HEK293 (cell line): Measurements from ENCODE around the gene CPEB4.

Source experiments
- CTCF ChIA-PET: fragments of 350-600 bp; formaldehyde crosslinking; extraction: SDS; loops from one replicate; lab custom pipeline; 2021; ENCODE audit warnings: antibody characterized with exemption; lab: Yijun Ruan, JAX
- POLR2A ChIA-PET: fragments of 300-600 bp; formaldehyde crosslinking; extraction: SDS; loops from one replicate; lab custom pipeline; 2020; ENCODE audit warnings: antibody characterized with exemption, inconsistent platforms; lab: Yijun Ruan, JAX
- H3K27ac ChIP-seq: fragments of 200-500 bp; sonication (Bioruptor generic); 2 replicates; pipeline ENCODE4 v1.5.1; 2014; ENCODE audit warnings: low read depth, low read length, control low read depth, inconsistent platforms; ENCODE audit errors: extremely low read depth
- H3K36me3 ChIP-seq, 2 experiments: fragments of 200-500 bp in 1 of 2; sonication (Bioruptor generic) in 1 of 2; 1 replicate in 1 of 2; 2 replicates in 1 of 2; pipeline ENCODE4 v1.5.1; 2014 to 2017; ENCODE audit warnings: inconsistent platforms in 2 of 2, low read length in 2 of 2; ENCODE audit not compliant: control insufficient read depth in 2 of 2, insufficient read depth in 1 of 2
- H3K4me1 ChIP-seq: fragments of 200-500 bp; sonication (Bioruptor generic); 2 replicates; pipeline ENCODE4 v1.5.1; 2014; ENCODE audit warnings: mild to moderate bottlenecking, low read length, inconsistent platforms; ENCODE audit not compliant: control insufficient read depth, insufficient read depth
- H3K4me3 ChIP-seq: 2 replicates; pipeline ENCODE4 v1.5.1; 2011; ENCODE audit warnings: low read depth, mild to moderate bottlenecking, control low read depth, low read length, moderate library complexity
- H3K9me3 ChIP-seq: fragments of 200-500 bp; sonication (Bioruptor generic); 2 replicates; pipeline ENCODE4 v1.5.1; 2014; ENCODE audit warnings: low read depth, low read length, inconsistent platforms; ENCODE audit not compliant: control insufficient read depth, insufficient read depth
- BCL11A ChIP-seq: fragments of 450-650 bp; formaldehyde crosslinking; IDR thresholded peaks from 2 replicates; pipeline ENCODE4 v1.5.1; 2016; ENCODE audit warnings: low read depth, missing biosample characterization, missing genetic modification characterization
- HOXC10 ChIP-seq: sonication (generic); formaldehyde crosslinking; IDR thresholded peaks from 2 replicates; pipeline ENCODE4 v1.8.1; 2023; ENCODE audit warnings: mild to moderate bottlenecking, missing genetic modification reagents
- OSR2 ChIP-seq: fragments of 450-650 bp; formaldehyde crosslinking; IDR thresholded peaks from 2 replicates; pipeline ENCODE4 v1.5.1; 2016; ENCODE audit warnings: missing biosample characterization, missing genetic modification characterization
- TRIM28 ChIP-seq: IDR thresholded peaks from 2 replicates; pipeline ENCODE4 v1.6.1; 2011; ENCODE audit warnings: low read length, control low read depth, borderline replicate concordance
- WT1 ChIP-seq: fragments of 450-650 bp; formaldehyde crosslinking; IDR thresholded peaks from 2 replicates; pipeline ENCODE4 v1.5.1; 2016; ENCODE audit warnings: missing biosample characterization, missing genetic modification characterization
- ZBTB1 ChIP-seq: fragments of 450-650 bp; formaldehyde crosslinking; IDR thresholded peaks from 2 replicates; pipeline ENCODE4 v1.5.1; 2016; ENCODE audit warnings: missing biosample characterization, missing genetic modification characterization
- ZBTB7A ChIP-seq: fragments of 450-650 bp; formaldehyde crosslinking; IDR thresholded peaks from 2 replicates; pipeline ENCODE4 v1.5.1; 2016; ENCODE audit warnings: low read depth, missing biosample characterization, missing genetic modification characterization
- ZFP3 ChIP-seq: fragments of 450-650 bp; formaldehyde crosslinking; IDR thresholded peaks from 2 replicates; pipeline ENCODE4 v1.5.1; 2016; ENCODE audit warnings: low read depth, missing biosample characterization, missing genetic modification characterization
- ZFP69B ChIP-seq: fragments of 450-650 bp; formaldehyde crosslinking; IDR thresholded peaks from 2 replicates; pipeline ENCODE4 v1.5.1; 2016; ENCODE audit warnings: missing biosample characterization, missing genetic modification characterization
- ZNF174 ChIP-seq: fragments of 450-650 bp; formaldehyde crosslinking; IDR thresholded peaks from 2 replicates; pipeline ENCODE4 v1.5.0; 2017; ENCODE audit warnings: missing biosample characterization, mild to moderate bottlenecking, missing genetic modification characterization
- ZNF292 ChIP-seq: fragments of 450-650 bp; formaldehyde crosslinking; IDR thresholded peaks from 2 replicates; pipeline ENCODE4 v1.5.1; 2016; ENCODE audit warnings: low read depth, missing biosample characterization, missing genetic modification characterization, borderline replicate concordance
- ZNF341 ChIP-seq: fragments of 450-650 bp; formaldehyde crosslinking; IDR thresholded peaks from 2 replicates; pipeline ENCODE4; 2016; ENCODE audit warnings: low read depth, missing biosample characterization, missing genetic modification characterization
- ZNF473 ChIP-seq: fragments of 450-650 bp; formaldehyde crosslinking; IDR thresholded peaks from 2 replicates; pipeline ENCODE4 v1.5.1; 2017; ENCODE audit warnings: missing biosample characterization, missing genetic modification characterization
- ZNF501 ChIP-seq: fragments of 450-650 bp; formaldehyde crosslinking; IDR thresholded peaks from 2 replicates; pipeline ENCODE4 v1.5.1; 2016; ENCODE audit warnings: missing biosample characterization, missing genetic modification characterization
- ZNF600 ChIP-seq: fragments of 450-650 bp; formaldehyde crosslinking; IDR thresholded peaks from 2 replicates; pipeline ENCODE4 v1.5.1; 2016; ENCODE audit warnings: missing biosample characterization, missing genetic modification characterization
- ZNF629 ChIP-seq: fragments of 450-650 bp; formaldehyde crosslinking; IDR thresholded peaks from 2 replicates; pipeline ENCODE4 v1.5.1; 2017; ENCODE audit warnings: missing biosample characterization, missing genetic modification characterization
- ZNF658 ChIP-seq: fragments of 450-650 bp; formaldehyde crosslinking; IDR thresholded peaks from 2 replicates; pipeline ENCODE4; 2016; ENCODE audit warnings: missing biosample characterization, missing genetic modification characterization
- ZNF701 ChIP-seq: fragments of 450-650 bp; formaldehyde crosslinking; IDR thresholded peaks from 2 replicates; pipeline ENCODE4 v1.5.1; 2016; ENCODE audit warnings: missing biosample characterization, missing genetic modification characterization
- ZSCAN30 ChIP-seq: fragments of 450-650 bp; IDR thresholded peaks from 2 replicates; pipeline ENCODE4 v1.5.1; 2018; ENCODE audit warnings: missing biosample characterization, mild to moderate bottlenecking, missing genetic modification characterization, moderate library complexity
- TF ChIP-seq, protein P1 (sequence below): fragments of 450-650 bp; formaldehyde crosslinking; IDR thresholded peaks from 2 replicates; pipeline ENCODE4 v1.5.1; 2016; ENCODE audit warnings: missing biosample characterization, missing genetic modification characterization
- TF ChIP-seq, protein P2 (sequence below): fragments of 450-650 bp; formaldehyde crosslinking; IDR thresholded peaks from 2 replicates; pipeline ENCODE4 v1.5.1; 2016; ENCODE audit warnings: missing biosample characterization, missing genetic modification characterization
- TF ChIP-seq, protein P3 (sequence below): fragments of 450-650 bp; formaldehyde crosslinking; IDR thresholded peaks from 2 replicates; pipeline ENCODE4 v1.5.1; 2016; ENCODE audit warnings: missing biosample characterization, missing genetic modification characterization
- TF ChIP-seq, protein P4 (sequence below): fragments of 450-650 bp; formaldehyde crosslinking; IDR thresholded peaks from 2 replicates; pipeline ENCODE4 v1.5.1; 2016; ENCODE audit warnings: missing biosample characterization, missing genetic modification characterization
- TF ChIP-seq, protein P5 (sequence below): fragments of 450-650 bp; formaldehyde crosslinking; IDR thresholded peaks from 2 replicates; pipeline ENCODE4 v1.5.1; 2016; ENCODE audit warnings: missing biosample characterization, missing genetic modification characterization

The CPEB4 gene

DNA sequence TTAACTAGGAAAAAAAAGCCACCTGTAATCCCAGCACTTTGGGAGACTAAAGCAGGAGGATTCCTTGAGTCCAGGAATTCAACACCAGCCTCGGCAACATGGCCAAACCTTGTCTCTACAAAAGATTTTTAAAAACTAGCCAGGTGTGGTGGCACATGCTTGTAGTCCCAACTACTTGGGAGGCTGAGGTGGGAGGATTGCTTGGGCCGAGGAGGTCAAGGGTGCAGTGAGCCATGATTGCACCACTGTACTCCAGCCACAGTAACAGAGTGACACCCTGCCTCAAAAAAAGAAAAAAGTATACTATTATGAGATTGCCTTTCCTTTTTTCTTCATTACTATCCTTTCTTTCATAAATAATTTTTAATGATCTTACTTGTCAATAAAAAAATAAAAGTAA lies 45.8 kb downstream of the CPEB4 start:
- Histone ChIP-seq H3K4me1 (no peaks in the 10 kb centered on the region), H3K9me3 (no peaks in the 10 kb centered on the region), H3K36me3 (no peaks in the 10 kb centered on the region), H3K4me3 (no peak overlapping the region), H3K27ac (no peak overlapping the region)
- ChIA-PET POLR2A (no interaction called here), CTCF (interaction anchor here (0.6 to 5.8 kb wide), 2 partner anchors 9 to 273 kb away, joined by 4 to 43 read pairs; no protein-coding TSS in a partner anchor)
- TF ChIP-seq, protein P1, sequence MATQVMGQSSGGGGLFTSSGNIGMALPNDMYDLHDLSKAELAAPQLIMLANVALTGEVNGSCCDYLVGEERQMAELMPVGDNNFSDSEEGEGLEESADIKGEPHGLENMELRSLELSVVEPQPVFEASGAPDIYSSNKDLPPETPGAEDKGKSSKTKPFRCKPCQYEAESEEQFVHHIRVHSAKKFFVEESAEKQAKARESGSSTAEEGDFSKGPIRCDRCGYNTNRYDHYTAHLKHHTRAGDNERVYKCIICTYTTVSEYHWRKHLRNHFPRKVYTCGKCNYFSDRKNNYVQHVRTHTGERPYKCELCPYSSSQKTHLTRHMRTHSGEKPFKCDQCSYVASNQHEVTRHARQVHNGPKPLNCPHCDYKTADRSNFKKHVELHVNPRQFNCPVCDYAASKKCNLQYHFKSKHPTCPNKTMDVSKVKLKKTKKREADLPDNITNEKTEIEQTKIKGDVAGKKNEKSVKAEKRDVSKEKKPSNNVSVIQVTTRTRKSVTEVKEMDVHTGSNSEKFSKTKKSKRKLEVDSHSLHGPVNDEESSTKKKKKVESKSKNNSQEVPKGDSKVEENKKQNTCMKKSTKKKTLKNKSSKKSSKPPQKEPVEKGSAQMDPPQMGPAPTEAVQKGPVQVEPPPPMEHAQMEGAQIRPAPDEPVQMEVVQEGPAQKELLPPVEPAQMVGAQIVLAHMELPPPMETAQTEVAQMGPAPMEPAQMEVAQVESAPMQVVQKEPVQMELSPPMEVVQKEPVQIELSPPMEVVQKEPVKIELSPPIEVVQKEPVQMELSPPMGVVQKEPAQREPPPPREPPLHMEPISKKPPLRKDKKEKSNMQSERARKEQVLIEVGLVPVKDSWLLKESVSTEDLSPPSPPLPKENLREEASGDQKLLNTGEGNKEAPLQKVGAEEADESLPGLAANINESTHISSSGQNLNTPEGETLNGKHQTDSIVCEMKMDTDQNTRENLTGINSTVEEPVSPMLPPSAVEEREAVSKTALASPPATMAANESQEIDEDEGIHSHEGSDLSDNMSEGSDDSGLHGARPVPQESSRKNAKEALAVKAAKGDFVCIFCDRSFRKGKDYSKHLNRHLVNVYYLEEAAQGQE (tag by site-specific recombination) = no peak
- TF ChIP-seq, protein P2, sequence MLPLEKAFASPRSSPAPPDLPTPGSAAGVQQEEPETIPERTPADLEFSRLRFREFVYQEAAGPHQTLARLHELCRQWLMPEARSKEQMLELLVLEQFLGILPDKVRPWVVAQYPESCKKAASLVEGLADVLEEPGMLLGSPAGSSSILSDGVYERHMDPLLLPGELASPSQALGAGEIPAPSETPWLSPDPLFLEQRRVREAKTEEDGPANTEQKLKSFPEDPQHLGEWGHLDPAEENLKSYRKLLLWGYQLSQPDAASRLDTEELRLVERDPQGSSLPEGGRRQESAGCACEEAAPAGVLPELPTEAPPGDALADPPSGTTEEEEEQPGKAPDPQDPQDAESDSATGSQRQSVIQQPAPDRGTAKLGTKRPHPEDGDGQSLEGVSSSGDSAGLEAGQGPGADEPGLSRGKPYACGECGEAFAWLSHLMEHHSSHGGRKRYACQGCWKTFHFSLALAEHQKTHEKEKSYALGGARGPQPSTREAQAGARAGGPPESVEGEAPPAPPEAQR (tag by site-specific recombination) = no peak
- no peak for TF ChIP-seq ZNF473 (tag by site-specific recombination)
- no peak for TF ChIP-seq ZNF658 (tag by site-specific recombination)

DNA sequence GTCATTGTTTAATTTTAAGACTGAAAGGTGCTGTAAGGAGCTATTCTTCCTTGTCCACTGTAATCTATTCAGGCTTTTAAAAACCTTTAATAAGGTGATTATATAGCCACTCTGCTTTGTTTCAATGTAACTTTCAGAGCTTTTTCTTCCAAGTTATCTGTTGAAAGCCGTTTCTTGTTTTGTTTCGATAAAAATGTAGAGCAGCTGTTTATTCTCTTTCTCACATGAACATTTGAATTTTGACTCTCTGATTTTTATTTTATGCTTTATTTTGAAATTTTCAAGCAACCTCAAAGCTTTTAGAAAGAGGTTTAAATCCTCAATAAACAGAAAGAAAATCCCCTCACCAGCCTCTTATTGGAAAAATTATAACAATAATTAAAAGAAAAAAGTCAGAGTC lies 47.2 kb downstream of the CPEB4 start:
- CTCF ChIA-PET = interaction anchor here (5.8 kb wide), 1 partner anchor 10 kb away, joined by 43 read pairs; no protein-coding TSS in a partner anchor
- Histone ChIP-seq H3K36me3 (no peaks in the 10 kb centered on the region), H3K9me3 (no peaks in the 10 kb centered on the region), H3K27ac (no peak overlapping the region), H3K4me3 (no peak overlapping the region), H3K4me1 (no peaks in the 10 kb centered on the region)
- TF ChIP-seq ZNF701 (tag by site-specific recombination) = no peak
- POLR2A ChIA-PET = interaction anchor here (0.5 kb wide), 1 partner anchor 165 kb away, joined by 10 read pairs; no protein-coding TSS in a partner anchor

DNA sequence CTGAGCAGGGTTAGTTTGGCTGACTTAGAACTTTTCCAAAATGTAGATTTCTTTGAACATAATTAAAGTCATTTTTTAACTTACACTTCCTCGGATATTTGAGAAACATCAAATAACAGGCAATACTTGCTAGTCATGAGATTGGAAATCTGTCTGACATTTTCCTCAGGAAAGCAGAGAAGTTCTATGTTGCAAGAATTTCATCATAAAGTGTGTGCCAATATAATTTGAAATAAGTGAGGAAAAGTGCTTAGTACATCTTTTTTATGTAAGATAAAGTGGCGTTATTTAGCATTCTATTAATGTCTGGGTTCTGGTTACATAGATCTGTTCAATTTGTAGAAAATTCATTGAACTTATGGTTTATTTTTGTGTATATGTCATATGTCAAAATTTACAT lies 52.1 kb downstream of the CPEB4 start:
- Histone ChIP-seq H3K4me3 (no peak overlapping the region), H3K9me3 (no peaks in the 10 kb centered on the region), H3K36me3 (peaks cover 0 to 6% of the 10 kb centered on the region in 2 experiments; a peak in 1 of 3 replicates), H3K27ac (no peak overlapping the region), H3K4me1 (peaks cover 21% of the 10 kb centered on the region; the same call in 1 of the 2 replicates)
- ChIA-PET CTCF (interaction anchor here (0.6 to 4.1 kb wide), 2 partner anchors 15 kb away, joined by 3 to 22 read pairs; no protein-coding TSS in a partner anchor), POLR2A (no interaction called here)
- no peak for TF ChIP-seq BCL11A
- TF ChIP-seq ZBTB7A (tag by site-specific recombination) = no peak
- TF ChIP-seq ZSCAN30 (tag by site-specific recombination) = no peak
- no peak for TF ChIP-seq ZBTB1 (tag by site-specific recombination)
- TF ChIP-seq, protein P3, sequence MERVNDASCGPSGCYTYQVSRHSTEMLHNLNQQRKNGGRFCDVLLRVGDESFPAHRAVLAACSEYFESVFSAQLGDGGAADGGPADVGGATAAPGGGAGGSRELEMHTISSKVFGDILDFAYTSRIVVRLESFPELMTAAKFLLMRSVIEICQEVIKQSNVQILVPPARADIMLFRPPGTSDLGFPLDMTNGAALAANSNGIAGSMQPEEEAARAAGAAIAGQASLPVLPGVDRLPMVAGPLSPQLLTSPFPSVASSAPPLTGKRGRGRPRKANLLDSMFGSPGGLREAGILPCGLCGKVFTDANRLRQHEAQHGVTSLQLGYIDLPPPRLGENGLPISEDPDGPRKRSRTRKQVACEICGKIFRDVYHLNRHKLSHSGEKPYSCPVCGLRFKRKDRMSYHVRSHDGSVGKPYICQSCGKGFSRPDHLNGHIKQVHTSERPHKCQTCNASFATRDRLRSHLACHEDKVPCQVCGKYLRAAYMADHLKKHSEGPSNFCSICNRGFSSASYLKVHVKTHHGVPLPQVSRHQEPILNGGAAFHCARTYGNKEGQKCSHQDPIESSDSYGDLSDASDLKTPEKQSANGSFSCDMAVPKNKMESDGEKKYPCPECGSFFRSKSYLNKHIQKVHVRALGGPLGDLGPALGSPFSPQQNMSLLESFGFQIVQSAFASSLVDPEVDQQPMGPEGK (tag by site-specific recombination) = no peak
- TF ChIP-seq WT1 (tag by site-specific recombination) = no peak
- no peak for TF ChIP-seq ZNF501 (tag by site-specific recombination)
- no peak for TF ChIP-seq ZNF629 (tag by site-specific recombination)
- no peak for TF ChIP-seq ZNF600 (tag by site-specific recombination)
- no peak for TF ChIP-seq ZNF341 (tag by site-specific recombination)
- no peak for TF ChIP-seq ZNF174 (tag by site-specific recombination)
- TF ChIP-seq, protein P4, sequence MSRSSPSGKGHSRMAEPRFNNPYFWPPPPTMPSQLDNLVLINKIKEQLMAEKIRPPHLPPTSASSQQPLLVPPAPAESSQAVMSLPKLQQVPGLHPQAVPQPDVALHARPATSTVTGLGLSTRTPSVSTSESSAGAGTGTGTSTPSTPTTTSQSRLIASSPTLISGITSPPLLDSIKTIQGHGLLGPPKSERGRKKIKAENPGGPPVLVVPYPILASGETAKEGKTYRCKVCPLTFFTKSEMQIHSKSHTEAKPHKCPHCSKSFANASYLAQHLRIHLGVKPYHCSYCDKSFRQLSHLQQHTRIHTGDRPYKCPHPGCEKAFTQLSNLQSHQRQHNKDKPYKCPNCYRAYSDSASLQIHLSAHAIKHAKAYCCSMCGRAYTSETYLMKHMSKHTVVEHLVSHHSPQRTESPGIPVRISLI (tag by site-specific recombination) = no peak
- no peak for TF ChIP-seq ZFP3 (tag by site-specific recombination)
- no peak for TF ChIP-seq OSR2
- TF ChIP-seq ZNF292 = no peak
- no peak for TF ChIP-seq HOXC10 (CRISPR knock-in tag)
- TF ChIP-seq, protein P5, sequence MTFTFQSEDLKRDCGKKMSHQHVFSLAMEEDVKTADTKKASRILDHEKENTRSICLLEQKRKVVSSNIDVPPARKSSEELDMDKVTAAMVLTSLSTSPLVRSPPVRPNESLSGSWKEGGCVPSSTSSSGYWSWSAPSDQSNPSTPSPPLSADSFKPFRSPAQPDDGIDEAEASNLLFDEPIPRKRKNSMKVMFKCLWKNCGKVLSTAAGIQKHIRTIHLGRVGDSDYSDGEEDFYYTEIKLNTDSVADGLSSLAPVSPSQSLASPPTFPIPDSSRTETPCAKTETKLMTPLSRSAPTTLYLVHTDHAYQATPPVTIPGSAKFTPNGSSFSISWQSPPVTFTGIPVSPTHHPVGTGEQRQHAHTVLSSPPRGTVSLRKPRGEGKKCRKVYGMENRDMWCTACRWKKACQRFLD = no peak
- TF ChIP-seq TRIM28 = no peak
- no peak for TF ChIP-seq ZFP69B
- TF ChIP-seq, all 188 proteins: peak for 0
